GM18868 (cell line): ENCODE data around the gene CCDC192.
"Not testable (repeated sequence)": the region's sequence is repeated elsewhere in the genome, so short reads cannot be mapped to it uniquely, and the experiment has no call there.

Experiments used
- ATAC-seq: cut with Tn5 transposase; IDR thresholded peaks from one replicate; pipeline ENCODE4 v1.9.1; 2021; ENCODE audit warnings: mild to moderate bottlenecking, moderate library complexity; ENCODE audit not compliant: unreplicated experiment

CCDC192 gene

GRCh38 chr5:127702926-127703561, at the start of gene CCDC192:
CCDC192 (plus strand) TSS chr5:127703391; CDS start chr5:127703446, 55 bp downstream.
- ATAC-seq, result no peak

GRCh38 chr5:127656825-127657224, 46.4 kb upstream of the CCDC192 start:
- no peak for ATAC-seq

GRCh38 chr5:127660047-127660733, 43.0 kb upstream of the CCDC192 start:
- ATAC-seq, result no peak

GRCh38 chr5:127664093-127664492, 39.1 kb upstream of the CCDC192 start:
- no peak for ATAC-seq

GRCh38 chr5:127665641-127666040, 37.5 kb upstream of the CCDC192 start:
- no peak for ATAC-seq

GRCh38 chr5:127666043-127666716, 37.0 kb upstream of the CCDC192 start:
- no peak for ATAC-seq

GRCh38 chr5:127667926-127668325, 35.3 kb upstream of the CCDC192 start:
- ATAC-seq, result no peak

- ATAC-seq, result no peak
These were observed 32.0 kb upstream of the CCDC192 start for GRCh38 chr5:127671218-127671617.

- ATAC-seq, result no peak
These were observed 29.9 kb upstream of the CCDC192 start for GRCh38 chr5:127673117-127673800.

GRCh38 chr5:127676951-127677350, 26.2 kb upstream of the CCDC192 start:
- not testable (repeated sequence) for ATAC-seq

- ATAC-seq, result not testable (repeated sequence)
These were observed 23.4 kb upstream of the CCDC192 start for GRCh38 chr5:127679691-127680330.

GRCh38 chr5:127680595-127680994, 22.6 kb upstream of the CCDC192 start:
- ATAC-seq, result no peak

- ATAC-seq, result no peak
These were observed 20.2 kb upstream of the CCDC192 start for GRCh38 chr5:127683008-127683407.

GRCh38 chr5:127684726-127685467, 18.3 kb upstream of the CCDC192 start:
- no peak for ATAC-seq

GRCh38 chr5:127685662-127686061, 17.5 kb upstream of the CCDC192 start:
- ATAC-seq, result no peak

- no peak for ATAC-seq
These were observed 16.8 kb upstream of the CCDC192 start for GRCh38 chr5:127686424-127686823.

- ATAC-seq, result no peak
These were observed 8.5 kb upstream of the CCDC192 start for GRCh38 chr5:127694518-127695171.

- ATAC-seq, result no peak
These were observed 7.8 kb upstream of the CCDC192 start for GRCh38 chr5:127695346-127695745.

- ATAC-seq, result no peak
These were observed 6.5 kb upstream of the CCDC192 start for GRCh38 chr5:127696683-127697082.
